NCI-H2081 treated with DMSO at 0.1 percent for 48 hours (cell line): ENCODE measurements around the gene ASPG.

ENCODE experiments used
- DNase-seq: peaks from one replicate; lab custom pipeline; 2025; lab: John Stamatoyannopoulos, UW

Gene ASPG

DNA sequence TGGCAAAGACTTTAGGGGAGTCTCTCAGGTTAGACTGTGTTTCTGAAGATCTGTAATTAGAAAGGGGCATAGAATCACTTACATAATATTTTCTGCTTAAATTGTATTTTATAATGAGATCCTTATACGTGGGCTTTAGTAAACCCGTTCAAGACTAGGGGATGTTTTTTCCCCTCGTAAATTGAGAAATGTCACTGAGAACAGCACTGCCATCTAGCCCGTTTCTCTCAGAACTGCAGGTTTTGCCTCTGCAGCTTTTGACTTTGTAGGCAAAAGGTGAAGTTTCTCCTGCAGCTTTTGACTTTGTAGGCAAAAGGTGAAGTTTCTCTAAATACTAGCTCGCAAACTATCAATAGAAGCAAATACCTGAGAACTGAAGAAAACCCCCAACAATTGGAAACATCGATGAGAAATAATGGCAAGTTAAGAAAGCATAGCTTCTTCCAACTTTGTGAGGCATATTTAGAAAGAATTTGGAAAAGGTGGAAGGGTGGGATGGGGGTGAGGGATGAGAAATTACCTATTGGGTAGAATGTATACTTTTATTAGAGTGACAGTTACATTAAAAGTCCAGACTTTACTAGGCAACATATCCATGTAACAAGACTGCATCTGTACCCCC is 9.9 kb upstream of the ASPG start:
- DNase-seq, result no peak

DNA sequence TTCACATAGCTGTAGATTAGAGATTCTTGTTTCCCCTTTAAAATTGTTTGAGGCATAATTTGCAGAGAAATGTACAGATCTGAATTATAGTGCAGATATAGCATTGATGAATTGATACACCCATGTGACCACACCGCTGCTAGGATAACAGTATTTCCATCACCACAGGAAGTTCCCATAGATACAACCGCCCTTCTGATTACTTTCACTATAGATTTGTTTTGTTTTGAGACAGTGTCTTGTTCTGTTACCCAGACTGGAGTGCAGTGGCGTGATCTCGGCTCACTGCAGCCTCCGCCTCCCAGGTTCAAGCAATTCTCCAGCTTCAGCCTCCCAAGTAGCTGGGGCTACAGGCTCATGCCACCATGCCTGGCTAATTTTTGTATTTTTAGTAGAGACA is 8.8 kb upstream of the ASPG start:
- no peak for DNase-seq

DNA sequence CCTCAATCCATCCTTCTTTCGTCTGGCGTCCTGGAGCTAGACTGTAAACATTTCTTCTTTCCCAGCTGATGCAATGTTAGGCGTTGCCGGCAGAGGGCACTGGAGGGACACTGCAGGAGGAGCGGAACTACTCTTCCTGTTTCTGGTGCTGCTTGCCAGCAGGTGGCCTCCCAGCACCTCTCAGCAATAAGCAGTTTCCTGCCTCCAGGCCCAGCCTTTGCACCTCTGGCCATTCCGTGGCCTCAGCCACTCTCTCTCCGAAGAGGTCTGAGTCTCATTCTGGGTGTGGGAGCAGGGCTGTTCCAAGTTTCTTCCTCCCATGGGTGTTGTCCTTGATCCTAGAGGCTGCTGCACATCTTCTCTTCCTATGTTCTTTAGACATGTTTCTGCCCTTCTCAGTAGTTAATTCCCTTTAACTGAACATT is 7.5 kb upstream of the ASPG start:
- peak; percentile 66 for DNase-seq

GRCh38 chr14:104080376-104081260 is 4.9 kb upstream of the ASPG start:
- DNase-seq, result no peak

DNA sequence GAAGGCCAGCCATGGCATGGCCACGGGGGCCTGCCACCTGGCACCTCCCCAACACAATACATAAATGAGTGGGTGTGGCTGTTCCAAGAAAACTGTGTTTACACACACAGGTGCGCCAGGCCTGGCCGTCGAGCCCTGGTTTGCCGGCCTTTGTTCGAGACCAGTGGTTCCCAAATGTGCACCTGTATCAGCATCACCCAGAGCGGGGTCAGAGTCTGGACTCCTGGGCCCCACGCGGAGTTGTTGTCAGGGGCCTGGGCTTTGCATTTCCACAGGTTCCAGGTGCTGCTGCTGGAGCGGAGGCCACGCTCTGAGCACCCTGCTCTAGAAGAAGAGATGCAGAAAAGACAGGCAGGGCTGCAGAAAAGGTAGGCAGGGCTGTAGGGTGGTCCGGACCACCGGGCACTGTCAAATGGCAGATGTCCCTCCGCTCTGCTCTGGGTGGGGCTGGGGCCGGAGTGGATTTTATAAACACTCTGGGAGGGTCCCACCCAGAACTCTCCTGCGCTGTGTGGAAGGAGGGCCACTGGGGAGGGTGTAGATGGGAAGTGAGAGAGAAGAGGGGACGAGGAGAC is 4.2 kb upstream of the ASPG start:
- no peak for DNase-seq

DNA sequence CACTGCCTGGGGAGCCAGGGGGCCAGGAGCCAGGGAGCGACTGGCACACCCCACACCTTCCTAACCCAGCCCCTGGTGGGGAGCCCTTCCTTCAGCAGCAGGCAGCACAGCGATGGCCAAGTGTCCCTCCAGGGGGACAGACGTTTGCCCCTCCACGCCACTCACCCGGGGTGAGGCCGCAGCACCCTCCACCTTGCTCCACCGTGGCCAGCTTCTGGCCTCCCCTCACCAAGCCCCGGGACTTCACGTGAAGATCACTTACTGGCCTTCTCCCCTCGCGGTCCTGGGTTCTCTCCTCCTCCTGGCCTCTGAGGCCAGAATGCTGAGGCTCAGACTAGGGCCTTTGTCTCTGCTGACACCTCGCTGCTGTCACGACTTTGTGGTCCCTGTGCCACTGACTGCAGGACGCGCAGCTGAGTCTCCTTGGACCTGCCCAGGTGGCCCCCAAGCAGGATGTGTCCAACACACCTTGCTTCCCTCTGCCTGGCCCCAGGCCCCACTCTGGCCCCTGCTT is 3.5 kb upstream of the ASPG start:
- no peak for DNase-seq

GRCh38 chr14:104082807-104083206 is 2.7 kb upstream of the ASPG start:
- no peak for DNase-seq

DNA sequence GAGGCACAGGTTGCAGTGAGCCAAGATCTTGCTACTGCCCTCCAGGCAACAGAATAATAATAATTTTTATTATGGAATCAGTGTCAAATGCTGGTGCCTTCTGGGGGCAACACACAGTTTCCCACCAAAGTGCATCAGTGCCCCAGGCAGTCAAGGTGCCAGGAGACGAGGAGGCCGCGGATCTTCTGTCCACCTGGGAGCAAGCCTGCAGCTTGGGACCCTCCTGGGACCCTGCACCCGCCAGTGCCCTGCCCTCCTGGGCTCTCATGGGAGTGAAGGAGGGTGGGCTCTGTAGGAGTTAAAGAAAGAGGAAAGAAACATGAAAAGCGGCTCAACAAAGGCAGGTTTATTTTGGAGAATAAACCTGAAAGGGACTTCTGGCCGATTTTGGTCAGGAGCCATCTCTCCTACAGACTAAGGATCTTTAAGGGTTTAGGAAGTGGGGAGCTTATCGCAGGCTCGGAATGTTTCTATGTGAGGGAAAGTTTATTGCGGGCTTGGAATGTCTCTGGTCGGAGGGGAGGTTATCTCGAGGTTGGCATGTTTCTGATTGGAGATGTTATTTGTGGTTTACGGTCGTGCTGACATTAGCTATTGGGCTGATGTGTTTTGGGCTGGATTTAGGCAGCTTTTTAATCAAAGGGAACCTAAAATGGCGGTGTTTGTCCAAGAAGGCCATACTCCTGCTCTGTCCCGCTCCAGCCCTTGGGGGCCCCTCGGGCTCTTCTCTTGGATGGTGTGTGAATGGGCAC is 1.1 kb upstream of the ASPG start:
- DNase-seq, result no peak

GRCh38 chr14:104085889-104086201 is 345 bp downstream of the ASPG start:
- no peak for DNase-seq

GRCh38 chr14:104086210-104086660 is 735 bp downstream of the ASPG start:
- DNase-seq, result no peak

GRCh38 chr14:104086661-104087461 is 1.4 kb downstream of the ASPG start:
- no peak for DNase-seq

DNA sequence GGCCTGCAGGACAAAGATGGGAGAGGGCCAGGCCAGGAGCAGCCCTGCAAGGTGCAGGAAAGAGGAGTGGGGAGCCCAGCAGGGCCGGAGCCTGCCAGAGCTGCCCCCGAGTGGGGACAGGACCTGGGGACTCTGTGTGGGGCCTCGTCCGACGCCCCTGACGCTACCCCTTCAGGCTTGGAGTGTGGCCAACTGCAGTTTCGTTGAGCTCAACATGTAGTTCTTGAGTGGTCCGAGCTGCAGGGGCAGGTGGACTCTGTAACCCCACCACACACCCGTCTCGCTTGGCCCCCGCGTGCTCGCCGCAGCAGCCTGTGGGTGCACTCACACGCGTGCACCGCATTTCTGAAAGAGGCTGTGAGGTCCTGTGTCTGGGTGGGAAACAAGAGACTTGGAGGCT is 2.0 kb downstream of the ASPG start:
- no peak for DNase-seq

- DNase-seq, result no peak
Observed at GRCh38 chr14:104087981-104088850, 2.7 kb downstream of the ASPG start.

GRCh38 chr14:104090071-104090748 is 4.7 kb downstream of the ASPG start:
- no peak for DNase-seq

- DNase-seq, result no peak
Observed at GRCh38 chr14:104091061-104091926, 5.8 kb downstream of the ASPG start.

DNA sequence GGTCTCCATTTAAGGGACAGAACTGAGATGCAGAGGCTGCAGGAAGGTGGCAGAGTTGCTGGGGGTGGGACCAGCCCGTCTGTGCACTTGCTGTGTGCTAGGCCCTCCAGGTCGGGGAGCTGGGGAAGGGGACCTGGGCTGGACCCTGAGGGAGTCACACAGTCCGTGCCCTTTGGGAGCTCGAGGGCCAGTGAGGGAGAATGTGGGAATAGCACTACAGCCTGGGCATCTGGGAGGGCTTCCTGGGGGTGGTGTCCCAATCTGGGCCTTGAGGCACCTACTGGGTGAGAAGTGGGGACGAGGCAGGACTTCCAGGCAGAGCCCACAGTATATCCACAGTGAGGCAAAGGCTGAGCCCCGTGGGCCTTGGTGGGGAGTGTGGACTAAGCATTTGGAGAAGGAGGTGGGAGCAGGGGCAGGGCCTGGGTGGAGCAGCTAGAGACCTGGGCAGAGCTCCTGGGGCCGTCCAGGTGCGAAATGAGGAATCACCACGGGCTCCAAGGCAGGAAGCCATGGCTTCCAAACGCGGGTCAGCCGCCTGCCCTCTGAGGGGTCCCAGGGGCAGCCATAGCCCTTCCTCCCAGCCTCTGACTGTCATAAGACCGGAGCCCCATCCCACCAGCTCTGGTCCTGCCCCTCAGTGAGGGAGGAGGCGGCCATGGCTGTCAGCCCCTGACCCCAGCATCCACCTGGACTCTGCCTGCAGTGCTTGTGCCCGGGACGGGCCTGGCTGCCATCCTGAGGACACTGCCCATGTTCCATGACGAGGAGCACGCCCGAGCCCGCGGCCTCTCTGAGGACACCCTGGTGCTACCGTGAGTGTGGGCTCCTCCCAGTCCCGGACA is 6.6 kb downstream of the ASPG start:
- DNase-seq, result no peak

DNA sequence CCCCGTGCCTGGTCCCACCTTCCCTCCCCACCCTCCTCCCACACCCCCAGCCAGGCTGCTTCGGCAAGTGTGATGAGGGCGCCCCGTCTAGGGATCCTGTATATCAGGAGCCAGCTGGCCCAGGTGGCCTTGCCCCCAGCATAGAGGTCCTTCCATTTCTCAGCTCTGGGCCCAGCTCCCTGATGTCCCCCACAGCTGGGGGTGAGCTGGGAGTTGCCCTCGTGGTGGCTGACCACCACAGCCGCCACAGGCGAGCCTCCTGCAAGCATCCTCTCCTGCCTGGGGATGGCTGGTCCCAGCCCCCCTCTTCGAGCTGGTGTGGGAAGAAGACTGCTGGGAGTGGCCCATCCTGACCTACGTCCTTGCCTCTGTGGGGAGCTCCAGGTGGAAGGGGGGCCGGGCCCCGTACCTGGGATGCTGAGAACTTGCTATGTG is 7.4 kb downstream of the ASPG start:
- DNase-seq, result no peak
